ENCODE data around the gene GPR4. TPM values are rescaled to one million over a fixed set of nuclear protein-coding genes. Genes with fewer than 3 reads are reported as not detected.
A peak's percentile ranks its signal among the peaks of the same experiment; 100 is the strongest.
"Not testable (repeated sequence)": the region's sequence is repeated elsewhere in the genome, so short reads cannot be mapped to it uniquely, and the experiment has no call there.

GPR4 gene
- total RNA-seq, 1 donor from 2014 or later = not detected

- Mint-ChIP-seq H3K36me3 (ENCODE audit: low read depth) (peaks cover 78% of the 10 kb centered on the region), H3K4me1 (no peaks in the 10 kb centered on the region), H3K4me3 (no peak overlapping the region), H3K27ac (no peak overlapping the region), H3K27me3 (no peaks in the 10 kb centered on the region), H3K9me3 (no peaks in the 10 kb centered on the region)
- DNase-seq (no peak), ATAC-seq (ENCODE audit: low read depth) (no peak)
- ChIA-PET POLR2A (no interaction called here), CTCF (no interaction called here)
- TF ChIP-seq CTCF (IDR thresholded peaks at IDR 0.05) = no peak
- intact Hi-C loops (cut with micrococcal nuclease) = no loop called here
These were observed 22.0 kb upstream of the GPR4 start for GRCh38 chr19:45623984-45624383.

GRCh38 chr19:45621976-45622503 is 20.0 kb upstream of the GPR4 start:
- H3K27ac Mint-ChIP-seq = no peak overlapping the region
- H3K36me3 Mint-ChIP-seq (ENCODE audit: low read depth) = peaks cover 74% of the 10 kb centered on the region
- no peaks in the 10 kb centered on the region for H3K27me3 Mint-ChIP-seq
- TF ChIP-seq CTCF (IDR thresholded peaks at IDR 0.05) = no peak
- intact Hi-C loops (cut with micrococcal nuclease) = no loop called here
- ATAC-seq (ENCODE audit: low read depth) (no peak), DNase-seq (no peak)
- ChIA-PET POLR2A (no interaction called here), CTCF (no interaction called here)
- no peaks in the 10 kb centered on the region for H3K9me3 Mint-ChIP-seq
- no peak overlapping the region for H3K4me3 Mint-ChIP-seq
- H3K4me1 Mint-ChIP-seq = no peaks in the 10 kb centered on the region

GRCh38 chr19:45621389-45621788 is 19.4 kb upstream of the GPR4 start:
- H3K27ac Mint-ChIP-seq = no peak overlapping the region
- peaks cover 77% of the 10 kb centered on the region for H3K36me3 Mint-ChIP-seq (ENCODE audit: low read depth)
- CTCF ChIA-PET = no interaction called here
- intact Hi-C loops (cut with micrococcal nuclease) = no loop called here
- POLR2A ChIA-PET = interaction anchor here (0.6 kb wide), 1 partner anchor 9 kb away, joined by 6 read pairs; no protein-coding TSS in a partner anchor
- H3K27me3 Mint-ChIP-seq = no peaks in the 10 kb centered on the region
- H3K4me1 Mint-ChIP-seq = no peaks in the 10 kb centered on the region
- DNase-seq = no peak
- no peak overlapping the region for H3K4me3 Mint-ChIP-seq
- H3K9me3 Mint-ChIP-seq = no peaks in the 10 kb centered on the region
- no peak for ATAC-seq (ENCODE audit: low read depth)
- TF ChIP-seq CTCF (IDR thresholded peaks at IDR 0.05) = no peak

- CTCF ChIA-PET = no interaction called here
- Mint-ChIP-seq H3K4me3 (no peak overlapping the region), H3K9me3 (no peaks in the 10 kb centered on the region), H3K36me3 (ENCODE audit: low read depth) (peaks cover 81% of the 10 kb centered on the region), H3K27me3 (no peaks in the 10 kb centered on the region), H3K4me1 (peaks cover 11% of the 10 kb centered on the region), H3K27ac (no peak overlapping the region)
- DNase-seq (no peak), ATAC-seq (ENCODE audit: low read depth) (no peak)
- intact Hi-C loops (cut with micrococcal nuclease) = no loop called here
- POLR2A ChIA-PET = interaction anchor here (0.5 to 2.0 kb wide), 3 partner anchors 25 to 36 kb away, joined by 4 to 8 read pairs (median 5); partner anchors contain the start of gene OPA3
- no peak for TF ChIP-seq CTCF (IDR thresholded peaks at IDR 0.05)
These were observed 14.6 kb upstream of the GPR4 start for GRCh38 chr19:45616704-45617017.

GRCh38 chr19:45615795-45616703 is 14.0 kb upstream of the GPR4 start:
- Mint-ChIP-seq H3K4me1 (peaks cover 11% of the 10 kb centered on the region), H3K27me3 (no peaks in the 10 kb centered on the region), H3K36me3 (ENCODE audit: low read depth) (peaks cover 80% of the 10 kb centered on the region), H3K9me3 (no peaks in the 10 kb centered on the region), H3K27ac (no peak overlapping the region), H3K4me3 (no peak overlapping the region)
- ChIA-PET POLR2A (interaction anchor here (0.6 to 2.3 kb wide), 6 partner anchors 26 to 810 kb away, joined by 3 to 11 read pairs (median 6); partner anchors contain the start of genes OPA3 and SNRPD2), CTCF (interaction anchor here (1.4 kb wide), 1 partner anchor 177 kb away, joined by 3 read pairs; no protein-coding TSS in a partner anchor)
- ATAC-seq (ENCODE audit: low read depth) (peak; percentile 97), DNase-seq (peak; percentile 53)
- intact Hi-C loops (cut with micrococcal nuclease) = no loop called here
- no peak for TF ChIP-seq CTCF (IDR thresholded peaks at IDR 0.05)

GRCh38 chr19:45615056-45615455 is 13.0 kb upstream of the GPR4 start:
- Mint-ChIP-seq H3K4me1 (peaks cover 11% of the 10 kb centered on the region), H3K36me3 (ENCODE audit: low read depth) (peaks cover 77% of the 10 kb centered on the region)
- H3K9me3 Mint-ChIP-seq; H3K27me3 Mint-ChIP-seq; intact Hi-C loops (cut with micrococcal nuclease); H3K4me3 Mint-ChIP-seq; DNase-seq; H3K27ac Mint-ChIP-seq; ATAC-seq (ENCODE audit: low read depth): not testable (repeated sequence)
- CTCF ChIA-PET = interaction anchor here (1.4 kb wide), 1 partner anchor 176 kb away, joined by 3 read pairs; no protein-coding TSS in a partner anchor
- POLR2A ChIA-PET = interaction anchor here (0.6 to 2.3 kb wide), 3 partner anchors 16 to 809 kb away, joined by 5 to 6 read pairs (median 6); no protein-coding TSS in a partner anchor

All from activated B cell treated with CpG ODN at 0.5 μM for 24 hours (primary cell).